GM12891 (cell line): ENCODE data around the gene CDK6.
A peak's percentile ranks its signal among the peaks of the same experiment; 100 is the strongest.

Source experiments
- DNase-seq: peaks from one replicate; pipeline ENCODE4 v3.0.0; 2011; ENCODE audit warnings: low spot score; ENCODE audit not compliant: insufficient read length
- FAIRE-seq: peaks from 2 replicates; lab custom pipeline; 2011; peaks lifted over from hg19 to GRCh38; lab: Jason Lieb, UNC
- PAX5 ChIP-seq: IDR thresholded peaks from 2 replicates; pipeline ENCODE4 v1.6.1; 2011; ENCODE audit warnings: low read length, moderate library complexity, mild to moderate bottlenecking; ENCODE audit not compliant: insufficient read depth, severe bottlenecking
- POLR2A ChIP-seq: IDR thresholded peaks from 2 replicates; pipeline ENCODE4 v1.6.1; 2011; ENCODE audit warnings: low read depth, low read length, control low read depth
- POLR2AphosphoS5 ChIP-seq: IDR thresholded peaks from 2 replicates; pipeline ENCODE4 v1.6.1; 2011; ENCODE audit warnings: low read depth, low read length, control low read depth
- POU2F2 ChIP-seq: IDR thresholded peaks from 2 replicates; pipeline ENCODE4 v1.6.1; 2011; ENCODE audit warnings: low read depth, mild to moderate bottlenecking, control low read depth, low read length, moderate library complexity
- SPI1 ChIP-seq: IDR thresholded peaks from 2 replicates; pipeline ENCODE4 v1.6.1; 2011; ENCODE audit warnings: low read depth, low read length, control low read depth
- TAF1 ChIP-seq: IDR thresholded peaks from 2 replicates; pipeline ENCODE4 v1.6.1; 2011; ENCODE audit warnings: low read depth, low read length, control low read depth

Gene CDK6

GRCh38 chr7:92557808-92558362 lies 278.5 kb downstream of the CDK6 start:
- TF ChIP-seq POLR2A (peak; percentile 61; the same call in 1 of the 2 replicates), TAF1 (no peak)
- DNase-seq (no peak), FAIRE-seq (no peak)

- TF ChIP-seq POLR2A (no peak), POU2F2 (no peak), PAX5 (no peak), TAF1 (no peak), SPI1 (no peak), POLR2AphosphoS5 (no peak; the same call in 1 of the 2 replicates)
- FAIRE-seq (no peak), DNase-seq (no peak)
Observed at GRCh38 chr7:92557249-92557648, 279.1 kb downstream of the CDK6 start.
